GM21367 (cell line): Measurements from ENCODE around the gene PCIF1.
"Not testable (repeated sequence)": the region's sequence is repeated elsewhere in the genome, so short reads cannot be mapped to it uniquely, and the experiment has no call there.

ENCODE experiments used
- ATAC-seq: cut with Tn5 transposase; IDR thresholded peaks from one replicate; pipeline ENCODE4 v1.9.1; 2021; ENCODE audit not compliant: unreplicated experiment

PCIF1 gene

GRCh38 chr20:45988830-45989229, 54.3 kb downstream of the PCIF1 start:
- not testable (repeated sequence) for ATAC-seq

- no peak for ATAC-seq
Measured at GRCh38 chr20:45991616-45992015, 57.1 kb downstream of the PCIF1 start.

GRCh38 chr20:45993197-45993951, 58.9 kb downstream of the PCIF1 start:
- no peak for ATAC-seq

- no peak for ATAC-seq
Measured at GRCh38 chr20:45994761-45995493, 60.4 kb downstream of the PCIF1 start.

- not testable (repeated sequence) for ATAC-seq
Measured at GRCh38 chr20:45995495-45996097, 61.1 kb downstream of the PCIF1 start.

GRCh38 chr20:45997187-45997586, 62.7 kb downstream of the PCIF1 start:
- no peak for ATAC-seq
